Measurements from ENCODE around the gene PIK3CB. TPM values are rescaled to one million over a fixed set of nuclear protein-coding genes. Genes with fewer than 3 reads are reported as not detected.
"Not testable (repeated sequence)": the region's sequence is repeated elsewhere in the genome, so short reads cannot be mapped to it uniquely, and the experiment has no call there.

PIK3CB gene
- total RNA-seq, 6 donors from 2014 or later, result 26.1 to 77.2 (median 40.6) TPM

DNA sequence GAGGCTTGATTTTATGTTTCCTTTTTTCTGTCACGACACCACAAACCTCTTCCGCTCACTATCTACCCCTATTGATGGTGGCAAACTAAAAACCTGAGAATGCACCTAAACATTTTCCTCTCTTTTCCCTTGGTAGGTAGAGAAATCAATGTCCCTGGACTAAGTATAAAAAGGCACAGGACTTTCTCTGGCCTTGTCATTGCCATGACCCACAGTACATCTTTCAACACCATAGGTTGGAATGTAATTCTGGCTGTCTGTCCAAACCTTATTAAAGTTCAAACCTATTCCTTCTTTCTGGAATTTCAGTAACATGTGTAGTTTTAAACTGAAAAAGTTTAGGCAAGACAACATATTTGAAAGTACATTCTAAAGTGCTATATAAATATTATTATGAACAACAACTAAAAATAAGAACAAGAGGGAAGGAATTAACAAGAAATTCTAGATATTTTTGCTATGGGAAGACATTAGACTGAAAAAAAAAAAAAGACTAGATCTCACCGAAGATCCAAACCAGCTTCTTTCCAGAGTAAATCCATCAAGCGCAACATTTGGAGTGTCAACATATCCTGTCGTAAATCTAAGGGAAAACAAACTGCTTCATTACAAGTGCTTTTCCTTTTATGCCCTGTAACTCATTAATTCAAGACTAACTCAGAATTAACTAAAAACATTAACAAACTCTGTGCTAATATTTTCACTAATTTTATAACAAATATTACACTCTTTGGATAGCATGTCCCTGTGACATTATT is 153.1 kb downstream of the PIK3CB start:
- Histone ChIP-seq H3K9me3 (peaks cover 0 to 3% (median under 1%) of the 10 kb centered on the region in 4 donors), H3K27ac (no peak overlapping the region), H3K4me1 (peaks cover 0 to 1% (median 0%) of the 10 kb centered on the region in 4 donors), H3K4me3 (no peak overlapping the region), H3K27me3 (no peaks in the 10 kb centered on the region), H3K36me3 (peaks cover 0 to 52% (median 3%) of the 10 kb centered on the region in 4 donors)
- no peak for ATAC-seq (ENCODE audit: low FRiP score in 2 of 2)
- 70 to 76% methylated on average over 5 of the region's 5 CpGs for WGBS, 2 donors
- no peak for DNase-seq
- TF ChIP-seq CTCF (IDR thresholded peaks at IDR 0.05), result no peak
- no peak for TF ChIP-seq POLR2AphosphoS5 (IDR thresholded peaks at IDR 0.05)
- TF ChIP-seq POLR2A (IDR thresholded peaks at IDR 0.05), result no peak
- TF ChIP-seq EP300 (IDR thresholded peaks at IDR 0.05), result no peak

DNA sequence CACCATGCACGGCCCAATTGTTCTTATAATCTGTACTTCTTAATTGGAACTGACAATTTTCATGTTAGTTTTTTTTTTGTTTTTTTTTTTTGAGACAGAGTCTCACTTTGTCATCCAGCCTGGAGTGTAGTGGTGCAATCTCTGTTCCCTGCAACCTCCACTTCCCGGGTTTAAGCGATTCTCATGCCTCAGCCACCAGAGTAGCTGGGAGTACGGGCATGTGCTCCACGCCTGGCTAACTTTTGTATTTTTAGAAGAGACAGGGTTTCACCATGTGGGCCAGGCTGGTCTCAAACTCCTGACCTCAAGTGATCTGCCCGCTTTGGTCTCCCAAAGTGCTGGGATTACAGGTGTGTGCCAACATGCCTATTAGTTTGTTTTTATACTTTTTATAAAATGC is 153.8 kb downstream of the PIK3CB start:
- H3K27me3 ChIP-seq; DNase-seq; H3K4me3 ChIP-seq; H3K4me1 ChIP-seq; ATAC-seq (ENCODE audit: low FRiP score in 2 of 2); H3K9me3 ChIP-seq; H3K27ac ChIP-seq: not testable (repeated sequence)
- WGBS, 2 donors, result 90 to 97% methylated on average over 6 of the region's 6 CpGs
- H3K36me3 ChIP-seq, result peaks cover 0 to 52% (median 3%) of the 10 kb centered on the region in 4 donors

GRCh38 chr3:138678874-138679392 is 155.8 kb downstream of the PIK3CB start:
- 91 to 94% methylated on average over 5 of the region's 5 CpGs for WGBS, 2 donors
- peaks cover 3 to 58% (median 7%) of the 10 kb centered on the region in 4 donors for H3K36me3 ChIP-seq
- H3K27me3 ChIP-seq, result no peaks in the 10 kb centered on the region
- no peak overlapping the region for H3K27ac ChIP-seq
- ATAC-seq (ENCODE audit: low FRiP score in 2 of 2) (no peak), DNase-seq (no peak)
- TF ChIP-seq CTCF (IDR thresholded peaks at IDR 0.05) (no peak), EP300 (IDR thresholded peaks at IDR 0.05) (no peak), POLR2A (IDR thresholded peaks at IDR 0.05) (no peak), POLR2AphosphoS5 (IDR thresholded peaks at IDR 0.05) (no peak)
- no peaks in the 10 kb centered on the region for H3K4me1 ChIP-seq
- H3K4me3 ChIP-seq, result no peak overlapping the region
- peaks cover 0 to 6% (median 4%) of the 10 kb centered on the region in 4 donors for H3K9me3 ChIP-seq

- Histone ChIP-seq H3K4me1 (no peaks in the 10 kb centered on the region), H3K9me3 (peaks cover 0 to 6% (median 4%) of the 10 kb centered on the region in 4 donors), H3K27ac (no peak overlapping the region), H3K36me3 (peaks cover 3 to 57% (median 7%) of the 10 kb centered on the region in 4 donors), H3K4me3 (no peak overlapping the region), H3K27me3 (no peaks in the 10 kb centered on the region)
- ATAC-seq (ENCODE audit: low FRiP score in 2 of 2) (no peak), DNase-seq (no peak)
- no peak for TF ChIP-seq POLR2AphosphoS5 (IDR thresholded peaks at IDR 0.05)
- TF ChIP-seq EP300 (IDR thresholded peaks at IDR 0.05), result no peak
- no peak for TF ChIP-seq CTCF (IDR thresholded peaks at IDR 0.05)
- TF ChIP-seq POLR2A (IDR thresholded peaks at IDR 0.05), result no peak
- 97 to 100% methylated on average over 1 of the region's 1 CpG for WGBS, 2 donors
Measured at GRCh38 chr3:138678086-138678485, 156.6 kb downstream of the PIK3CB start.

- no peak for TF ChIP-seq POLR2A (IDR thresholded peaks at IDR 0.05)
- TF ChIP-seq POLR2AphosphoS5 (IDR thresholded peaks at IDR 0.05), result no peak
- no peak for TF ChIP-seq CTCF (IDR thresholded peaks at IDR 0.05)
- no peak for TF ChIP-seq EP300 (IDR thresholded peaks at IDR 0.05)
- no peak overlapping the region for H3K27ac ChIP-seq
- no peak for DNase-seq
- ATAC-seq (ENCODE audit: low FRiP score in 2 of 2), result no peak
- WGBS, 2 donors, result 96 to 100% methylated on average over 1 of the region's 1 CpG
- H3K36me3 ChIP-seq, result peaks cover 0 to 39% (median 7%) of the 10 kb centered on the region in 4 donors
- no peaks in the 10 kb centered on the region for H3K27me3 ChIP-seq
- H3K4me1 ChIP-seq, result no peaks in the 10 kb centered on the region
- H3K9me3 ChIP-seq, result peaks cover 0 to 6% (median 4%) of the 10 kb centered on the region in 4 donors
- H3K4me3 ChIP-seq, result no peak overlapping the region
Measured at GRCh38 chr3:138675393-138675792, 159.3 kb downstream of the PIK3CB start.
